MCF 10A (cell line): ENCODE data around the gene CMC1. TPM values are rescaled to one million over a fixed set of nuclear protein-coding genes. Genes with fewer than 3 reads are reported as not detected.

Source experiments
- BruUV-seq: library from RNA; stranded (reverse); fragments of 400-500 nt; replicated peaks from 2 replicates; lab custom pipeline; 2021; lab: Mats Ljungman, UMichigan
- CTCF ChIA-PET: fragments of 300-600 bp; sonication (Branson Sonifier 250); formaldehyde crosslinking; extraction: SDS; loops from one replicate; lab custom pipeline; 2021; ENCODE audit warnings: antibody characterized with exemption, inconsistent platforms; lab: Yijun Ruan, JAX
- POLR2A ChIA-PET: fragments of 300-600, 350-650 bp; sonication (Branson Sonifier 250); formaldehyde crosslinking; extraction: SDS; loops from one replicate; lab custom pipeline; 2020; ENCODE audit warnings: antibody characterized with exemption, inconsistent platforms; lab: Yijun Ruan, JAX
- DNase-seq: peaks from one replicate; pipeline ENCODE4 v3.0.0-alpha.2; 2018; ENCODE audit not compliant: unreplicated experiment
- H3K27ac Mint-ChIP-seq: one replicate; pipeline ENCODE4 v1.8.0; 2022; ENCODE audit warnings: mild to moderate bottlenecking, low read depth, mixed read lengths; ENCODE audit not compliant: unreplicated experiment
- H3K27me3 Mint-ChIP-seq: one replicate; pipeline ENCODE4 v1.8.0; 2022; ENCODE audit warnings: mixed read lengths; ENCODE audit not compliant: insufficient read depth, unreplicated experiment
- H3K36me3 Mint-ChIP-seq: one replicate; pipeline ENCODE4 v1.8.0; 2022; ENCODE audit warnings: mild to moderate bottlenecking, moderate library complexity, mixed read lengths; ENCODE audit not compliant: insufficient read depth, unreplicated experiment
- H3K4me1 Mint-ChIP-seq: one replicate; pipeline ENCODE4 v1.8.0; 2022; ENCODE audit warnings: mixed read lengths; ENCODE audit not compliant: insufficient read depth, unreplicated experiment
- H3K4me3 Mint-ChIP-seq: one replicate; pipeline ENCODE4 v1.8.0; 2022; ENCODE audit warnings: mild to moderate bottlenecking, moderate library complexity, mixed read lengths; ENCODE audit not compliant: unreplicated experiment
- H3K9me3 Mint-ChIP-seq: one replicate; pipeline ENCODE4 v1.8.0; 2022; ENCODE audit warnings: mixed read lengths; ENCODE audit not compliant: unreplicated experiment
- intact Hi-C: fragments of 100-400 bp; cut with micrococcal nuclease; formaldehyde crosslinking; loops from 2 replicates; pipeline ENCODE4 v1.14.1; 2022
- total RNA-seq: library from RNA; stranded (reverse); gene quantifications from 2 replicates; pipeline ENCODE4 v1.2.3, GENCODE V29; 2022
- TF ChIP-seq, protein P1 (sequence below): fragments of 200-600 bp; IDR thresholded peaks from one replicate; pipeline ENCODE4 v1.8.0; 2022; ENCODE audit warnings: antibody characterized with exemption, mild to moderate bottlenecking; ENCODE audit not compliant: unreplicated experiment

Gene CMC1
- total RNA-seq, 1 experiment from 2014 or later = 31.9 TPM

DNA sequence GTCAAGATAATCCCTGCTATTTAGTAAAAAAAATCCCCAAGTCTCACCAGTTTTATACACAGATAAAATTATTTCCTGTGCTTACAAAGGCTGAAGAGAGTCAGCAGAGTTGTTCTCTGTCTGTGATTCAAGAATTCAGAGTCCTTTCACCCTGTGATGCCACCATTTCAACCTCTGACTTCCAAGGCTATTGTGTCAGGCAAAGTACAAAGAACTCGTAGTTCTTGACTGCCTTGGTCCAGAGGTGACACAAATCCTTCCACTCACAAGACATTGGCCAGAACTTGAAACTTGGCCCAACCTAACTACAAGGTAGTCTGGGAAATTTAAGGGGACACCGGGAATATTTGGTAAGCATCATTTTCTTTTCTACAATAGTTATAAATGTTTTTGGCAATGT is 34.9 kb upstream of the CMC1 start:
- ChIA-PET CTCF (interaction anchor here (0.6 kb wide), 1 partner anchor 38 kb away, joined by 3 read pairs; no protein-coding TSS in a partner anchor), POLR2A (interaction anchor here (0.7 kb wide), 1 partner anchor 39 kb away, joined by 3 read pairs; no protein-coding TSS in a partner anchor)
- Mint-ChIP-seq H3K36me3 (no peaks in the 10 kb centered on the region), H3K9me3 (no peaks in the 10 kb centered on the region), H3K4me1 (no peaks in the 10 kb centered on the region), H3K27me3 (no peaks in the 10 kb centered on the region), H3K4me3 (no peak overlapping the region), H3K27ac (no peak overlapping the region)
- TF ChIP-seq, protein P1, sequence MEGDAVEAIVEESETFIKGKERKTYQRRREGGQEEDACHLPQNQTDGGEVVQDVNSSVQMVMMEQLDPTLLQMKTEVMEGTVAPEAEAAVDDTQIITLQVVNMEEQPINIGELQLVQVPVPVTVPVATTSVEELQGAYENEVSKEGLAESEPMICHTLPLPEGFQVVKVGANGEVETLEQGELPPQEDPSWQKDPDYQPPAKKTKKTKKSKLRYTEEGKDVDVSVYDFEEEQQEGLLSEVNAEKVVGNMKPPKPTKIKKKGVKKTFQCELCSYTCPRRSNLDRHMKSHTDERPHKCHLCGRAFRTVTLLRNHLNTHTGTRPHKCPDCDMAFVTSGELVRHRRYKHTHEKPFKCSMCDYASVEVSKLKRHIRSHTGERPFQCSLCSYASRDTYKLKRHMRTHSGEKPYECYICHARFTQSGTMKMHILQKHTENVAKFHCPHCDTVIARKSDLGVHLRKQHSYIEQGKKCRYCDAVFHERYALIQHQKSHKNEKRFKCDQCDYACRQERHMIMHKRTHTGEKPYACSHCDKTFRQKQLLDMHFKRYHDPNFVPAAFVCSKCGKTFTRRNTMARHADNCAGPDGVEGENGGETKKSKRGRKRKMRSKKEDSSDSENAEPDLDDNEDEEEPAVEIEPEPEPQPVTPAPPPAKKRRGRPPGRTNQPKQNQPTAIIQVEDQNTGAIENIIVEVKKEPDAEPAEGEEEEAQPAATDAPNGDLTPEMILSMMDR = no peak
- no peak for DNase-seq
- intact Hi-C loops = no loop called here
- no TSS peak for BruUV-seq

DNA sequence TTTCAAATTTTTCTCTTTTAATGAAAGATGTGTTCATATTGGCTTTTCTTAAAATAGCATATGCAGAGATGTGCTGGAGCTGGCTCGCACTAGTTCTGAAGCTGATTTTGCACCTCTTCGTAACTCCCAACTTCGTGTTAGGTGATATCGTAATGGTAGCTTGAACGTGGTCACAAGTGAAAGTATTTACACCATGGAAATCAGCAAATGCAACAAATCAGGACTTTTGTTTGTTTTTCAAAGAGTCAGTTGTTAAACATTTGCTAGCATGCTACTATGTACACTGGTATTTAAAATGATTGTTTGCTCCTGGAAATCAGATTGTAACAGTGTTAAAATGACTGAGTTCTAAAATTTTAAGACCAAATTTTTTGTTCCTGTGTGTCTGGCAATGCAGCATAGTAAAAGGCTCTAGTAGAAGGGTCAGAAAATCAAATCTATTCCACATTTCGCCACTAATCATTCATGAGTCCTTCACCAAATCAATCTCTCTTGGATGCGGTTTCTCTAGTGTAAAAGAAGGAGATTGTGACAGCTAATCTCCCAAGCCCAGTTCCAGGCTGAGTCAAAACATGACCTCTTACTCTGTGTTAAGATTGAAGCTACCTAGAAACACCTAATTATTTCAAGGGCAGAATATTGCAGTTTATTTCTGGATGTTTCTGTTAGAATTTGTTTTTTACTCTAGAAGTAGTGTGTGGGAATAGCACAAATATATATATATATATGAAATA is 34.3 kb upstream of the CMC1 start:
- DNase-seq = no peak
- Mint-ChIP-seq H3K27me3 (no peaks in the 10 kb centered on the region), H3K9me3 (no peaks in the 10 kb centered on the region), H3K4me3 (no peak overlapping the region), H3K36me3 (no peaks in the 10 kb centered on the region), H3K4me1 (no peaks in the 10 kb centered on the region), H3K27ac (no peak overlapping the region)
- no TSS peak for BruUV-seq
- POLR2A ChIA-PET = interaction anchor here (0.7 kb wide), 1 partner anchor 38 kb away, joined by 3 read pairs; no protein-coding TSS in a partner anchor
- CTCF ChIA-PET = interaction anchor here (0.7 kb wide), 1 partner anchor 242 kb away, joined by 3 read pairs; no protein-coding TSS in a partner anchor
- intact Hi-C loops = no loop called here
- TF ChIP-seq, protein P1 = no peak

DNA sequence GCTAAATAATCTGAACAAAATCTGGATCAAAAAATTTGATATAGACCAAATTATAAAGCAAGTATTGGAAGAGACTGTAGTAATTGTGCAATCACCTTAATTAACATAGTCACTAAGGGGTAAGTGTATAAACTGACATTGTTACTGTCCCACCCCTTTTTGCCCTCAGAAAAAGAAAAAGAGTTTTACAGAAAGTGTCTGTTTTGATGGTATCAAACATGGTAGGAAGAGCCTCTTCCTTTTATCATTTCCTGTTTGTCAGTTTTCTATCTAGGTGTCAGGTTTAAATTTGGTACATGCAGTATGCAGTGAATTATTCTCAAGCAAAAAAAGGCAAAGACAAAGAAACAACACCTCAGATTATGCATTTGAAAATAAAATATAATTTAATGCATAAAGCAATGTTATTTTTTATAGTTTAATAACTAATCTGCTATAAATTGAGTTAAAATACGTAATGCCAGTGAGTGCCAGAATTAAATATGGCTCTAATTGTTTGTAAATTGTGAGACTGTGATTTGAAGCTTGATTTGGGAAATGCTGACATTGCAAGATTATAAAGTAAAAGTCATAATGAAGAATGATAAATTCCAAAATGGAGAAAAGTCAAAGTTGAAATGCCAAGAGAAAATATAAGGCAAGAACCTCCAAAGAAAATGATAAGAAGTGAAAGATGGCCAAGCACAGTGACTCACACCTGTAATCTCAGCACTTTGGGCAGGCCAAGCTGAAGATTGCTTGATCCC is 30.3 kb upstream of the CMC1 start:
- Mint-ChIP-seq H3K4me1 (no peaks in the 10 kb centered on the region), H3K27me3 (no peaks in the 10 kb centered on the region), H3K9me3 (no peaks in the 10 kb centered on the region), H3K36me3 (no peaks in the 10 kb centered on the region), H3K27ac (no peak overlapping the region), H3K4me3 (no peak overlapping the region)
- TF ChIP-seq, protein P1 = no peak
- intact Hi-C loops = no loop called here
- POLR2A ChIA-PET = no interaction called here
- no TSS peak for BruUV-seq
- no peak for DNase-seq
- CTCF ChIA-PET = no interaction called here

DNA sequence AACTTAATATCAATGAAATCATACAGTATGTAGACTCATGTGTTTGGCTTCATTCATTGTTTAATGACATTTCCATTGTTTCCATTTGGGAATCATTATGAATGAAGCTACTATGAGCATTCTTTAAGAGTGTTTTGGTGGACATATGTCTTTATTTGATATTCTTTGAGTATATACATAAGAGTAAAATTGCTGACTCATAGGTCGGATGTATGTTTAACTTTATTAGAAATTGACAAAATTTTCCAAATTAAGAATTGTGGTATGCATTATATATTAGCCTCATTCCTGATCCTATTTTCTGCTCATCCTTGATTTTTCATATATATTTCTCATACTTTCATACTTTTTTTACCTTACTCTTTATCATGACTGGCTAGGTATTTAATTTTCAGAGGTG is 28.7 kb upstream of the CMC1 start:
- Mint-ChIP-seq H3K27me3 (no peaks in the 10 kb centered on the region), H3K9me3 (no peaks in the 10 kb centered on the region), H3K27ac (no peak overlapping the region), H3K4me3 (no peak overlapping the region), H3K36me3 (no peaks in the 10 kb centered on the region), H3K4me1 (no peaks in the 10 kb centered on the region)
- POLR2A ChIA-PET = interaction anchor here (0.6 kb wide), 1 partner anchor 23 kb away, joined by 4 read pairs; no protein-coding TSS in a partner anchor
- TF ChIP-seq, protein P1 = no peak
- CTCF ChIA-PET = interaction anchor here (0.6 kb wide), 1 partner anchor 676 kb away, joined by 3 read pairs; no protein-coding TSS in a partner anchor
- BruUV-seq = no TSS peak
- DNase-seq = no peak
- intact Hi-C loops = no loop called here
